ENCODE results near the gene PLK3. TPM values are rescaled to one million over a fixed set of nuclear protein-coding genes. Genes with fewer than 3 reads are reported as not detected.
"Not testable (repeated sequence)": the region's sequence is repeated elsewhere in the genome, so short reads cannot be mapped to it uniquely, and the experiment has no call there.

The PLK3 gene
- 8.0 and 8.5 TPM in 2 replicates for total RNA-seq (2014; rRNA removed; shearing (Covaris generic))

DNA sequence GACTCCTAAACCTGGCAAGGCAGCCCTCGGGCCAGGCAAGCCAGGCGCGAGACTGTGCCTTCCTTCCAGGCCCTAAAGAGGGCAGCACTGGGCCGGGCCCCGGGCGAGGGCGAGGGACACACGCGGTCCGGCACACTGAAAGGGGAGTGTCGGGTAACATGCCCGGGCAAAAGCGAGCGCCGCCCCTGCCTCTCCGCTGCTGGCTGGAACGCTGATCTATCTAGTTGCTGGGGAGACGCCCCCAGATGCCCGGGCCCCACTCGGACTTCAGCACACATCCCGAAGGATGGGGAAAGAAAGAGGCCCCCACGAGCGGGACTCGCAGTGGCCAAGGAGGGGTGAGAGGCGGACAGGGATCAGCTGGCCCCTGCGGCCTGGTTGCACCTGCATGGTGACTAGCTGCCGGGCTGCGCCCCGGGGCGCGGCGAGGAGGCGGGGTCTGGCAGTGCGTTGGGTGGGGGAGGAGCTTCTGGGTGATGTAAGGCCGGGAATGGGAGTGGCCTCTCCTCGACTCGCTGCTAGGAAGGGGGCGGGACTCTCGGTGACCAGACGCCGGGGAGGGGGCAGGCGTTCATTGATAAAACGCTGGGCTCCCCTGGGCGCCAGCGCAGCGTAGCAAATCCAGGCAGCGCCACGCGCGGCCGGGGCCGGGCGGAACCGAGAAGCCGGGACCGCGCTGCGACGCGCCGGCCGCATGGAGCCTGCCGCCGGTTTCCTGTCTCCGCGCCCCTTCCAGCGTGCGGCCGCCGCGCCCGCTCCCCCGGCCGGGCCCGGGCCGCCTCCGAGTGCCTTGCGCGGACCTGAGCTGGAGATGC is at the start of gene PLK3:
TSS of gene PLK3 (plus strand) at position 608 of the 815 bp plus-strand sequence. CDS start at position 695, 87 bp downstream.
- in situ Hi-C loops (cut with HindIII; ENCODE audit: low sequenced_read_pairs), result no loop called here
- peak; percentile 99 for DNase-seq (ENCODE audit: low spot score)

DNA sequence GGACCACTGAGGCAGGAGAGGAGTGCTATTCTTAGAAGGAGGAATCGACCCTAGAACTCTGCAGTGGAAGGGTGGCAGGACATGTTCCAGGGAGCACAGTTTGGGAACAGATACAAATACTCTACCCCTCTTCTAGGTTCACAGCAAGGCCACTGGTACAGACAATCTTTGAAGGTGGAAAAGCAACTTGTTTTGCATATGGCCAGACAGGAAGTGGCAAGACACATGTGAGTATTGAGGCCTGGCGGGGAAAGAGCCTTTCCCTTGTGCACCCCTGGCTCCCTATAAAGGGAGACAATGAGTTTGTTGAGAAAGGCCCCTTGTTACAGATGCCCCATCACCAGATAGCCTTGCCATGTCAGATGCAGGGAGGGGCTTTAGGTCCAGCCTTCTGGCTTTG is 42.8 kb upstream of the PLK3 start:
- DNase-seq (ENCODE audit: low spot score), result no peak
- in situ Hi-C loops (cut with HindIII; ENCODE audit: low sequenced_read_pairs), result no loop called here

DNA sequence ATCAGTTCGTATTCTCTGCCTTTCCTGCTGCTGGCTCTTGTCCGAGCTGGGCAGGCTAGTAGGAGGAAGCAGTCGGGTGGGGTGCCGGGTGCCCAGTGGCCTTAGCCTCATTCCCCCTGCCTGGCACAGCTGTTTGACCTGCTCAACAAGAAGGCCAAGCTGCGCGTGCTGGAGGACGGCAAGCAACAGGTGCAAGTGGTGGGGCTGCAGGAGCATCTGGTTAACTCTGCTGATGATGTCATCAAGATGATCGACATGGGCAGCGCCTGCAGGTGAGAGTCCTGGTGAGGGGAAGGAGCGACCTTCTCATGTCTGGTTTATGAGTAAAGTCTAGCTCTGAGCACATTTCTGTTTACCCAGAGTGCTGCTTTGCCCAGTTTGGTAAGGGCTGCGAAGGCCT is 41.1 kb upstream of the PLK3 start:
- in situ Hi-C loops (cut with HindIII; ENCODE audit: low sequenced_read_pairs), result no loop called here
- no peak for DNase-seq (ENCODE audit: low spot score)

DNA sequence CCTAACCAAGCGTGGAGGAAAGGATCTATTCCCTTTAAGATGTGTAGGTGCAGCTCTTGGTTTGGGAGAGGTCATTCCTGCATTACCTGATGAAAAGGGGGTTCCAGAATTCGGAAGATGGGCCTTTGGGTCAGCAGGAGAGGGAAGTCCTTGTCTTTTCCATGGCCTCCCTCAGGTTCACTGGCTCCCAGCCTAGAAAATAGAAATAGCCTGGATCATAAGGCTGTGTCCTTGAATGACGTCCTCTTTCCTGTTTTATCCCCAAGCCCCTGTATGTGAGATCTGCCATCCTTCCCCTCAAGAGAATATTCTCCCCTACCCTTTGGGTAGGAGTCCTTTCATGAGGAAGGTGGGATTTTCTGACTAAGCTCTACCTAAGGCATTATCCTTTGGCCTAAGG is 39.3 kb upstream of the PLK3 start:
- DNase-seq (ENCODE audit: low spot score), result no peak
- in situ Hi-C loops (cut with HindIII; ENCODE audit: low sequenced_read_pairs), result no loop called here

DNA sequence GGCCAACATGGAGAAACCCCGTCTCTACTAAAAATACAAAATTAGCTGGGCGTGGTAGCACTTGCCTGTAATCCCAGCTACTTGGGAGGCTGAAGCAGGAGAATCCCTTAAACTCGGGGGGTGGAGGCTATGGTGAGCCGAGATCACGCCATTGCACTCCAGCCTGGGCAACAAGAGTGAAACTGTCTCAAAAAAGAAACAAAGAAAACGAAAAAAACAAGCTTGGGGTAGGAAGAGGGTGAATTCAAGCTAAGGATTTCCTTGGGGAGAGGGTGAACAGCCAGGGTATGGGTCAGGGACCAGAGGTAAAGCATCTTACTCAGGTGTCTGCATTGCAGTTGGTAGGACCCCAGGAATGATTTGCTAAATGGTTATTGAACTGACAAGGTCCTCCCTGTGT is 33.8 kb upstream of the PLK3 start:
- DNase-seq (ENCODE audit: low spot score), result not testable (repeated sequence)

DNA sequence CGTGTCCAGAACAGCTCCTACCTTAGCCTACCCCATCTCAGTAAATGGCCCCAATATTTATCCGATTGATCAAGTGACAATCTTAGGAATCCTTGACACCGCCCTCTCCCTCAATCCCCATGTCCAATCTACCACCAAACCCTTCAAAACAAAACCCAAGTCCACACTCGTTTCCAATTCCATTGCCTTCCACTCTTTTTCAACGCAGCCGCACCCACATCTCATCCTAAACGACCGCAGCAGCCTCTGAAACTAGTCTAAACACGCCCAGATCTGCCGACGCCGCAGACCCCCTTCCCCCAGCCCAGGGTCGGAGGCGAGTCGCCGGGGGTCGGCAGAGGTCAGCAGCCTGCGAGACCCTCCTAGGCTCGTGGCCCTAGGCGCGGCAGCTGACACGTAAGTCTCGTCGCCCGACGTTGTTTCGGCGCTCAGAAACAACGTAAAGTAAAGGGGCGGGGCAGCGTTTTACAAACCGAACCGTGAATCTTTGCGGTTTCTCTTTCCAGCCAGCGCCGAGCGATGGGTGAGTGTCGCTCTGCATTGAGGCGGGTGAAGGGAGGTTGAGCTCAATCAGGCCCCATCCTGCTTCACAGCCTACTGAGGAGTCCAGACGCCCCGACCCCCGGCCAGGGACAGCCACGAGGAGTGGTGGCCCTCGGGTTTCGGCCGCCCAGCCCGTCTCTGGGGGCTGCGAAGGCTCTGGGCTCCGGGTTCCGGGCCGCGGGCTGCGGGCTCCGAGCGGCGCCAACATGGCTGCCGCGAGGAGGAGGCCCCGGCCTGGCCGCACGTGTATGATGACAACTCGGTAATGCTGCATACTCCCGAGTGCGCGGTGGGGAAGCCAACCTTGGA is 24.9 kb upstream of the PLK3 start, which contains the start of gene RPS8:
TSS of gene RPS8 (plus strand) at position 463 of the 852 bp plus-strand sequence. CDS start at position 520, 57 bp downstream.
- in situ Hi-C loops (cut with HindIII; ENCODE audit: low sequenced_read_pairs), result no loop called here
- DNase-seq (ENCODE audit: low spot score), result peak; percentile 95

More for the DNA sequence above, 33.8 kb upstream of the PLK3 start:
- in situ Hi-C loops (cut with HindIII; ENCODE audit: low sequenced_read_pairs), result not testable (repeated sequence)

DNA sequence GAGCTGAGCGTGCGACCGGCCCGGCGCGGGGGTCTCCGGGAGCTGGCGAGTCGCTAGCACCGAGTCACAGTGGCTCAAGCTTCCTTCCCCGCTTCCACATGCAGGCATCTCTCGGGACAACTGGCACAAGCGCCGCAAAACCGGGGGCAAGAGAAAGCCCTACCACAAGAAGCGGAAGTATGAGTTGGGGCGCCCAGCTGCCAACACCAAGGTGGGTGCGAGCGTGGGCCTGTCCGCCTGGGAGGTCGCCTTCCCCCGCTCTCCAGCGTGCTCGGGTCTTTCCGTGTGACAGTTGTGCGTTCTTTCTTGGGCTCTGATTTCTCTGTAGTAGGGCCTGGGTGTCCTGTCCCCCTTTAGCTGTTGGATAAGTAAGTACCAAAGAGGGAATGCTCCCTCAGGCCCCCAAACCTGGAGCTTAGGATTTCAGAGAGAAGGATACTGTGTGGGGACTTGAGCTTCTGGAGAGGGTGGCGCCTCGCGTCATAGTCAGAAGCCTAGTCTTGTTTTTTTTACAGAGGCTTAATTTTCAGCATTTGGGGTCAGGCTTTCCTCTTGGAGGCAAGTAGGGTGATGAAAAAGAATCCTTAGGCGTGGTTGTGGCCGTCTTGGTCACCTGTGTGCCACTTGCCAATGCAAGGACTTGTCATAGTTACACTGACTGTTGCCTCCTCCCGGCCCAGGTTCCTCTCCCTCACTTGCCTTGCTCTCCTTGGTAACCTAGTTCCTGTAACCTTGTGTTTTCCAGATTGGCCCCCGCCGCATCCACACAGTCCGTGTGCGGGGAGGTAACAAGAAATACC is 24.0 kb upstream of the PLK3 start:
- DNase-seq (ENCODE audit: low spot score), result no peak
- in situ Hi-C loops (cut with HindIII; ENCODE audit: low sequenced_read_pairs), result no loop called here

DNA sequence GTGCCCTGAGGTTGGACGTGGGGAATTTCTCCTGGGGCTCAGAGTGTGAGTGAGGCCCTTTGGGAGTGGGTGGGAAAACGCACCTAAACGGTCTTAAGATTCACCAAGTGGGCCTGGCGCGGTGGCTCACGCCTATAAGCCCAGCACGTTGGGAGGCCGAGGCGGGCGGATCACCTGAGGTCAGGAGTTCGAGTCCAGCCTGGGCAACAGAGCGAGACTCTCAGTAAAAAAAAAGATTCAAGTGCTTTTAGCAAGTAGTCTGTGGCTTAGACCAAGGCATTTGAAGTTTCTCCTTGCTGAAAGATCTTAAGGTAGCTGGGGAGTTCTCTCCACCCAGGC is 23.5 kb upstream of the PLK3 start:
- no peak for DNase-seq (ENCODE audit: low spot score)
- in situ Hi-C loops (cut with HindIII; ENCODE audit: low sequenced_read_pairs), result no loop called here

DNA sequence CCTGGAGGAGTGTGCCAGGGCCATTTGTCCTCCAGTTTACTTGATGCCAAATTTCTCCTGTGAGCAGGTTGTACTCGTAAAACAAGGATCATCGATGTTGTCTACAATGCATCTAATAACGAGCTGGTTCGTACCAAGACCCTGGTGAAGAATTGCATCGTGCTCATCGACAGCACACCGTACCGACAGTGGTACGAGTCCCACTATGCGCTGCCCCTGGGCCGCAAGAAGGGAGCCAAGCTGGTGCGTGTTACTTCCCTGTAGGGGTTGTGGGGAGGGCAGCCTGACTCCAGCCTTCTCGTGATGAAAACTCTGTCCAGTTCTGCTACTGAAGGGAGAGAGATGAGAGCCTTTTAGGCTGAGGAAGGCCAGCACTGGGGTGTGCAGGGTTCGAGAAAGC is 22.6 kb upstream of the PLK3 start:
- DNase-seq (ENCODE audit: low spot score), result no peak
- in situ Hi-C loops (cut with HindIII; ENCODE audit: low sequenced_read_pairs), result no loop called here

DNA sequence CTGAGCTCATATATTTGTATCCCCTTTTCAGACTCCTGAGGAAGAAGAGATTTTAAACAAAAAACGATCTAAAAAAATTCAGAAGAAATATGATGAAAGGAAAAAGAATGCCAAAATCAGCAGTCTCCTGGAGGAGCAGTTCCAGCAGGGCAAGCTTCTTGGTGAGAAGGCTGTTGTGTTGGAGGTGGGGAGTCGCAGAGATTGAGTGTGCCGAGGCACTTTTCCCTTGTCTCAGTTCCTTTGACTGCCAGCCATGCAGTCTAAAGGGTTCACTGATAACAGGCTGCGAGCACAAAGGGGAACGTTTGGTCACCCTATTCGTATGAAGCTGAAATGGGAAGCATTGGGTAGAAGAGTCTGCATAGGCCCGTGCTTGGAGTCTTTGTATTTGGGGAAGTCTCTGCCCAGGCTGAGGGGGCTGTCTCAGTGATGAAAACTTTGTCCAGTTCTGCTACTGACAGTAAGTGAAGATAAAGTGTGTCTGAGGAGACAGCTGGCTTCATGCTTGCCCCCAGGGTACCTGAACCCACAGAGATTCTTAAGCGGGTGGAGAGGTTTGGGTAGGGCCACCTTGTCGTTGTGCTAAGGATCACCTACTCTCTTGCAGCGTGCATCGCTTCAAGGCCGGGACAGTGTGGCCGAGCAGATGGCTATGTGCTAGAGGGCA is 22.1 kb upstream of the PLK3 start:
- DNase-seq (ENCODE audit: low spot score), result no peak
- in situ Hi-C loops (cut with HindIII; ENCODE audit: low sequenced_read_pairs), result no loop called here

DNA sequence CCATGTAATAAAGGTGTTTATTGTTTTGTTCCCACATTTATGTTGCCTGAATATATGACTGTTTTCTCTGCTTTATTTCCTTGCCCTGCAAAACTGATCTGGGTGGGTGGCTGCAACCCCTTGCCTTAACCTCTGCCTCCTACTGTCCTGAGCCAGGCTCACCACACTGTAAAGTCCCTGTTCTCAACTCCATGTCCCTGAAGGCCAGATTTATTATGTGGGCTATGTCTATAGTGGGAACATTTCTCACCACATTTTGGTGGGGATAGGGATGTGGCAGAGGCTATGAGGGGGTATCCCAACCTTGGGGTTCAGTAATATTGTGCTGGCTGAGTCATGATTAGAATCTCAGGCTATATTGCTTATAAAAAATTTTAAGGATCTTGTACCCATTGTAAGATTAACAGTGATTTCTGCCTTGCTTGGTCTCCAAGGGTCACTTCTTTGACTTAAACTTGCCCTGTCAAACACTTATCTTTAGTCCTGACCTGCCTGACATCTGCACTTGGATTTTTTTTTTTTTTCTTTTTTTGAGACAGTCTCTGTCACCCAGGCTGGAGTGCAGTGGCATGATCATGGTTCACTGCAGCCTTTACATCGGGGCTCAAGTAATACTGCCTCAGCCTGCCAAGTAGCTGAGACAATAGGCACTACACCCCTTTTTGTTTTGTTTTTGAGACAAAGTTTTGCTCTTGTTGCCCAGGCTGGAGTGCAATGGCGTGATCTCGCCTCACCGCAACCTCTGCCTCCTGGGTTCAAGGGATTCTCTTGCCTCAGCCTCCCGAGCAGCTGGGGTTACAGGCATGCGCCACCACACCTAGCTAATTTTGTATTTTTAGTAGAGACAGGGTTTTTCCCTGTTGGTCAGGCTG is 21.2 kb upstream of the PLK3 start:
- no peak for DNase-seq (ENCODE audit: low spot score)
- in situ Hi-C loops (cut with HindIII; ENCODE audit: low sequenced_read_pairs), result no loop called here

DNA sequence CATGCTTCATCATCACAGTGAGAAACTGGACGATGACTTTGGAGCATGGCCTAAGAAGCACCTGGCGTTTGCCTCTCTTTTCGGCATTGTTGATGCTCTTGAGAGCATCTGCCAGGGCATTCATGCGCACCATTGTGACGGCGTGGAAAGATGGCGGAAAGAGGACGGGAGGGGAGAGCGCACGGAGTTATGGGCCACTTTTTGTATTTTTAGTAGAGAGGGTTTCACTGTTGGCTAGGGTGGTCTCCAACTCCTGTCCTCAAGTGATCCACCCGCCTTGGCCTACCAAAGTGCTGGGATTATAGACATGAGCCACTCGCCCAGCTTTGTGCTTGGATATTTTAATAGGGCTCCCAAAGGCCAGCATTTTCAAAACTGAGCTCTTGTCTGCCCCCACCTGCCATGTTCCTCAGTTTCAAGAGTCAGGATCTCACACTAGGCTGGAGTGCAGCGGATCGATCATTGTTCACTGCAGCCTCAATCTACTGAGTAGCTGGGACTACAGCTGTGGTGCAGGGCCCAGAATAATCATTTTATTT is 19.5 kb upstream of the PLK3 start:
- in situ Hi-C loops (cut with HindIII; ENCODE audit: low sequenced_read_pairs), result no loop called here

DNA sequence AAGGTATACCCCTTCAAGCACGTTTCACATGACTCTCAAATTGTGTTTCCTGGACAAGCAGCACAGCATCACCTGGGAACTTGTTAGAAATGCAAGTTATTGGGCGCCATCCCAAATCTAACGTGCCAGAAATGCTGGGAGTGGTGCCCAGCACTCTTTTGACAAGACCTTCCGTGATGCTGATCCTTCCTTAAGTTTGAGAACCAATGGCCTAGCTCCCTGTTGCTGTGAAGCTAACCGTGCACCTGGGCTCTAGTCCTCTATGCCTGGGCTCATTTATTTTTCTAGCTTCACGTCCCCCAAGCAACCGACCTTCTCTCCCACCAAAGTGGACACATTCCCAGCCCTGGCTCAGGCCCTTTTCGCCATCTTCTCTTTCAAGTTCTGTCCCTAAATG is 16.5 kb upstream of the PLK3 start:
- in situ Hi-C loops (cut with HindIII; ENCODE audit: low sequenced_read_pairs), result no loop called here
- peak; percentile 66 for DNase-seq (ENCODE audit: low spot score)

More for the DNA sequence above, 19.5 kb upstream of the PLK3 start:
- DNase-seq (ENCODE audit: low spot score), result no peak

DNA sequence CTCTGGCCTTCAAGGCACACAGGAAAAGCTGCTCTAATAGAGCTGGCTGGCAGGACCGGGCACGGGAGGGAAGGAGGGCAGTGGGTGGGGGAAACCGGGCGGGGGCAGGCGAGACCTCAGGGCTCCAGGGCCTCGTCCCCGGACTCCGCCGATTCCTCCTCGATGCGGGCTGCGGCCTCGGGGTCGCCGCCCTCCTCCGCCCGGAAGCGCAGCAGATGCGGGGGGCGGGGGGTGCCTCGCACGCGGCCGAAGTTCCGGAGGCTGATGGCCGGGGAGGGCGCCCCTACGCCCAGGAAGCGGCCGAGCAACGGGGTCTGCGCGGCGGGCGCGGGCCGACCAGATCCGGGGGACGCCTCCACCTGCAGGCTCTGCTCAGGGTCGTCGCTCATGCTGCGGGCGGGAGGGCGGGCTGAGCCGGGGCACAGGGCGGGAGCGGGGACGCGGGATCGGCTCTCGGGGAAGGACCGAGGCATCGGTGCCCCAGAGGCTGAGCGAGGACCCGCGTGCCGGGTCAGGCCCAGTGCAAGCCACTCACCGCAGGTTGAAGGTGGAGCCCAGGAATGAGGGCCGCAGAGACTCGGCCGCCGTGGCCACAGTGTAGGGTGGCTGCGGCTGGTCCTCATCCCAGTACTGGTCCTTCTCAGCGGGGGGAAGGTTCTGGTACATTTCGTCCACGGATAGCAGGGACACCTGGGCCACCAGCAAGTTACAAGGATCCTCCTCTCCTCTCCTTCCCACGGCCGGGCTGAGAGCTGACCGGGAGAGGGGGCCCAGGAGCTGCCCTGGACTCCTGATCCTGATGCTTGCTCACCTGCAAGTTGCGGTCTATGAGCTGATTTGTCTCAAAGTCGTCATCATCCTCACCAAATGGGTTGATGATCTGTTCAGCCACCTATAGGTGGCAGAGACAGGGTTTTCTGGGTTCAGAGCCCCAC is 15.8 kb upstream of the PLK3 start:
- in situ Hi-C loops (cut with HindIII; ENCODE audit: low sequenced_read_pairs), result no loop called here
- DNase-seq (ENCODE audit: low spot score), result peak; percentile 82

DNA sequence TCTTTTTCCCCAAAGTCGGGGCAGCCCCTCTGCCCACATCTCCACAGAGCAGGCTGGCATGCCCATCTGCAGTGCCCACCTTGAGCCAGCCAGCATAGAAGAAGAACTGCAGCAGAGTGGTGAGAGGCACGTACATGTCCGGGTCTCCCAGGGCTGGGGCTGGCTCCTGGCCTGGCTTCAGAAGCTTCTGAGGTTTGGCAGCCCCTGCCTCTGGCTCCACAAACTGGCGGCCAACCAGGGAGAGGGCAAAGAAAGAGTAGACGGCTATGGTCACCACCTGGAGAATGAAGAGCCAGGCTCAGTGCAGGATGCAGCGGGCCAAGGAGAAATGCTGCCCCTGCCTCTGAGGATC is 15.2 kb upstream of the PLK3 start:
- in situ Hi-C loops (cut with HindIII; ENCODE audit: low sequenced_read_pairs), result no loop called here
- no peak for DNase-seq (ENCODE audit: low spot score)

DNA sequence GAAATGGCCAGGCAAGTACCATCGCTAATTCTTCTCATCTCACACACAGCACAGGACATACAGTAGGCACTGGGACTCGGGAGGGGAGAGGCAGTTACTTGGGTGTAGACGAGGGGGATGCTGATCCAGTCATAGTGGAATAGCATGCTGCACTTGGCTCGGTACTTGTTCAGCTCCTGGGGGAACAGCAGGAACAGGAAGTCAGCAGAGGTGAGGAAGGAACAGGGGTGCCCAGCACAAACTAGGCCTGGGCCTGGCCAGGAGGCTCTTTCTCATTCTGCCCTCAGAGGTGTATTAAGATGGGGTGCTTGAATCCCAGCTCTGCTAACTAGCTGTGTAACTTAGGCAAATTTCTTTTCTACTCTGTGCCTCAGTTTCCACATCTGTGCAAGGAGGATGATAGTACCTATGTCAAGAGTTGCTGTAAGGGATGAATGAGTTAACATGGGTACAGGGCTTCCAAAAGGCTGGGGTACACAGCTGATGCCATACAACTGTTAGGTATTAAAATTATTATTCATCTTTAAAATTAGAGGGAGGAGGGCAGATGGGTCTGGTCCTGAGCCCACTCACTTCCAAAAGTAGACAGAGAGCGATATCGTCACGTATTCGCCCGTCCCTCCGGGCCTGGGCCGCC is 14.6 kb upstream of the PLK3 start:
- in situ Hi-C loops (cut with HindIII; ENCODE audit: low sequenced_read_pairs), result no loop called here
- DNase-seq (ENCODE audit: low spot score), result no peak
